GM21717 (cell line): ENCODE data around the gene CNP.

Source experiments
- ATAC-seq: cut with Tn5 transposase; IDR thresholded peaks from one replicate; pipeline ENCODE4 v1.9.1; 2021; ENCODE audit warnings: mild to moderate bottlenecking, moderate library complexity; ENCODE audit not compliant: unreplicated experiment

Gene CNP

GRCh38 chr17:41971721-41972523, 5.3 kb downstream of the CNP start:
- no peak for ATAC-seq

GRCh38 chr17:41972571-41973407, 6.2 kb downstream of the CNP start:
- no peak for ATAC-seq

DNA sequence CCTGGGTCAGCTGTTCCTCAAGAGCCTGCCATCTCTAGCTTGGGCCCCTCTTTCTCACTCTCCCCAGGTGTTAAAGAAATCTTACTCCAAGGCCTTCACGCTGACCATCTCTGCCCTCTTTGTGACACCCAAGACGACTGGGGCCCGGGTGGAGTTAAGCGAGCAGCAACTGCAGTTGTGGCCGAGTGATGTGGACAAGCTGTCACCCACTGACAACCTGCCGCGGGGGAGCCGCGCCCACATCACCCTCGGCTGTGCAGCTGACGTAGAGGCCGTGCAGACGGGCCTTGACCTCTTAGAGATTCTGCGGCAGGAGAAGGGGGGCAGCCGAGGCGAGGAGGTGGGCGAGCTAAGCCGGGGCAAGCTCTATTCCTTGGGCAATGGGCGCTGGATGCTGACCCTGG, 6.8 kb downstream of the CNP start:
- ATAC-seq: no peak

DNA sequence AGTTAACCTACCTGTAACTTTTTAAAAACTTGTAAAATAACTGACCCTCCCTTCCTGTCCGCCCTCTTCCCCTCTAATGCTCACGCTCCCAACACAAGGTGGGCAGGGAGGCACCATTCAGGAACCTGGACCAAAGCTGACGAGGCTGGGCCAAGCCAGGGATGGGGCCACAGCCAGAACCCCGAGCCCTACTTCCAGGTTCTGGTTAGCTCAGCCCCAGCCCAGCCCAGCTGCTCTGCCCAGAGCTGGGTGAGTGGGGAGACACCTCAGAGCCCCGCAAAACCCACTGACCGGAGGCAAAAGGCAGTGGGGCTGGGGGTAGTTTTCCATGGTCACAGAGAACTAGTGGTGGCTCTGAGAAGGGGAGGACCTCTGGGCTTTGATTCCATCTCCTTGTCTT, 7.4 kb downstream of the CNP start:
- no peak for ATAC-seq

GRCh38 chr17:41974658-41975057, 8.1 kb downstream of the CNP start:
- no peak for ATAC-seq

DNA sequence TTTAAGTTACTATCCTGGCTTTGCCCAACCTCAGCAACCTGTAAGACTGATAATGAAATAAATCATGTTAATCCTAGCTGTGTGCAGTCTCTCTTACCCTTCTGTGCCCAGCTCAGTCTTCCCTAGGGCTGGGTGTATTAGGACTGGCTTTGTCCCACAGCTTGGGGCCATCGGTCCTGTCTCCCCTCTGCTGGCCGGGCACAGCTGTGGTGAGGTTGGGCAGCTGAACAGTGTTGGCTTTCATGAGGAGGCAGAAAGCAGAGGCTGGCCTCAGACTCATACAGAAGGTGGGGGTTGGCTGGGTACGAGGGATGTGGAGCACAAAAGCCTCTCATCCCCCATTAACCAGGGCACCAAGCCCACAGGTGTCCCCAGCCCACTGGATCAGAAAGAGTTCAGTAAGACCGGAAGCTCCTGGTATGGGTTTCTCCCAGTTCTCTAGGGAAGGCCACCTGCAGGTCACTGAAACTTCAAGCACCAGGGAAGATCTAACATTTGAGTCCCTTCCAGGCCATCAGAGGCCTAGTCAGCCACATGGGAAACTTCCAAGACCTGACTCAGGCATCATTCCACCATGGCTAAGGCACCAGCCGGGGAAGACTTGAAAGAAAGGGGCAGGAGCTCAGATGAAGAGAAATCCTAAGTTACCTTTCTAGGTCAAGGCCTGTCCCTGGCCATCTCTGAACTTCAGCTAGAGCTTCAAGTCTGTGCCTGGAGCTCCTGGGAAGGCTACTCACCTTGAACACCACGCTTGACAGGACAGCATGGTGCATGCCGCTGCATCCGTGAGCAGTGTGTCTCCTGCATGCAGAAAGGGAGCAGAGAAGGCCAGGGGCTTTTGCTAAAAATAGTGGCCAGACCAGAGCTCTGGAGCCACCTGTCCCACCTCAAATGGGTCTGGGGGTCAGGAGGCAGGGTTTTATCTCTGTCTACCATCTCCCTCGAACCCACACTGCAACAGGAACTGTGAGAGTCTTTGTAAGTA, 8.8 kb downstream of the CNP start:
- no peak for ATAC-seq

GRCh38 chr17:41976142-41976768, 9.7 kb downstream of the CNP start:
- ATAC-seq: no peak

- no peak for ATAC-seq
Observed at GRCh38 chr17:41977991-41978390, 11.4 kb downstream of the CNP start.

DNA sequence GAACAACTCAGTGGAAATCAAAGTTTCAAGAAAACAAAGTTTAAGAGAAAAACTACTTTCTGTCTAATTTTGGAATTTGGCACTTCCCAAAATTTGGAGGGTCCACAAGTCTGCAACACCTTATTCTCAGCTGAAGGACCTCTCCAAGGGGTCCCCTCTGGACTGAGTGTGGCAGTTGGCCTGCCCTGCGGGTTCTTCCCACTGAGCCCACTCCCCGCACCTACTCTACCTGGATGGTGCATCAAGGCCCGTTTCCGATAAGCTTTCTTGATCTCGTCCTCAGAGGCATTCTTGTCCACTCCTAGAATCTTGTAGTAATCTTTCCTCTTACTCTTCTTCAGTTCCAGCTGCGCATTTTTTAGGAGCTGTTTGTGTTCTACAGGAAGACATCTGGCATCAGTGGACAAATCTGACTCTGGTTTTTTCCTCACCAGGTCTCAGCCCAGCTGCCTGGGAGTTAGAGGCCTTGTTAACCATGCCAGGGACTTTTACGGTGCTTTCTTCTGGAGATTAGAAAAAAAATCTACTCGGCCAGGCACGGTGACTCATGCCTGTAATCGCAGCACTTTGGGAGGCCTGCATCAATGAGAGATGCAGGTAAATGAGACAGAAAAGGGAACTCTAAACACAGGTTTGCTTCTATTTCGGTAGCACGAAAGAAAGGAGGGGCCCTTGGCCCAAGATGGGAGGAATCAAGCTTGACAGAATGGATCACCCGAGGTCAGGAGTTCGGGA, 15.6 kb downstream of the CNP start:
- no peak for ATAC-seq

DNA sequence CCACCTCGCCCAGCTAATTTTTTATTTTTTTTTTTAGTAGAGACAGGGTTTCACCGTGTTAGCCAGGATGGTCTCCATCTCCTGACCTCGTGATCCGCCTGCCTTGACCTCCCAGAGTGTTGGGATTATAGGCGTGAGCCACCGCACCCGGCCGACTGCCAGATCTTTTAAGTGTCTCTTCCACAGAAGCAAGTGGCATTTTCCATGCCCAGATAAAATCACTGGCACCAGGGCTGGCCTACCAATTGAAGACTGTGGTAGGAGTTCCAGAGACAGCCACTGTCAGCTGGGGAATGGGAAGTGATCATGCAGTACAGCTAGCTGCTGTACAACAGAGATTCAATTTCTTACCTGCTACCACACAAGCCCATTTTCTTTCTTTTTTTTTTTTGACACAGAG, 17.9 kb downstream of the CNP start:
- no peak for ATAC-seq

DNA sequence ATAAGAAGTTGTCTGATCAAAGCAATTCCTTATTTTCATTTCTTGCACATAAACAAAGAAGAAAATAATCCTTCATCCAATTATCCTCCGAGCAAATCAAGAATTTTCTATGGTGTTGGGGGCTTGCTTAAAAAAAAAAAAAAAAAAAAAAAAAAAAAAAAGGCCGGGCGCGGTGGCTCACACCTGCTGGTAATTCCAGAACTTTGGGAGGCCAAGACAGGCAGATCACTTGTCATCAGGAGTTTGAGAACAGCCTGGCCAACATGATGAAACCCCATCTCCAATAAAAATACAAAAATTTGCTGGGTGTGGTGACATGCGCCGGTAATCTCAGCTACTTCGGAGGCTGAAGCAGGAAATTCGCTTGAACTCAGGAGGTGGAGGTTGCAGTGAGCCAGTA, 19.3 kb downstream of the CNP start:
- no peak for ATAC-seq

DNA sequence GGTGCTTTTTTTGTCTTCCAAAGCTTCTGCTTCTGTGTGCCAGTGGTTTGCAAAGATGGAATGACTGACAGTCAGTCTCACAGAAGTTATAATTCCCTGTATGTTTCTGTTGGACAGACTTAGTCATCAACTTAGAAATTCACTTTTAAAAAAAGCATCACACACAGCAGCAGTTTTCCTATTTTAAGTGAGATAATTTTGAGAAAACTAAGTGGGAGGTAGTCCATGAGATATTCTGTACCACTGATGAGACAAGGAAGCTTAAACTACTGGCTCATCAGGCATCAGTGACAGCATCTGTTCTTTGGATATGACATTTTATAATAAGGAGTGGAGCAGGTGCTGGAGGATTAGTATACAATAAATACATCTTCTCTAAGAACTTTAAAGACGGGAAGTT, 20.0 kb downstream of the CNP start:
- ATAC-seq: no peak

GRCh38 chr17:41987642-41988041, 21.0 kb downstream of the CNP start:
- no peak for ATAC-seq

DNA sequence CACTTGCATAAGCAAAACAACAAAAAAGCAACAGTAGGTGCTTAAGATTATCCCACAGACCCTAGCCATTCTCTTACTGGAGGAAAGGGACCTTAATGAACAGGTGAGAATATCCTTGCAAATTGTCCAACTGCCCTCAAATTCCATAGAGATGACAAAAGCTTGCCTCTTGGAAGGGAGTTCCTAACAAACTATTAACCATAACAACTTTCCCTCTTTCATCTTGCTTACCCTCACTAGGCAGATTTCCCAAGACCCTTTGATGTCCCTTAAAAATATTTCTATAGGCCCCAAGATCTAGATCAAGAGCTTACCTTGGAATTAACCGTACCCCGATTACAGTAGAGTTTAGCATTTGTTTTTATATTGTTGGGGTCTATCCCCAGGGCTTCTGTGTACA, 21.8 kb downstream of the CNP start:
- no peak for ATAC-seq

DNA sequence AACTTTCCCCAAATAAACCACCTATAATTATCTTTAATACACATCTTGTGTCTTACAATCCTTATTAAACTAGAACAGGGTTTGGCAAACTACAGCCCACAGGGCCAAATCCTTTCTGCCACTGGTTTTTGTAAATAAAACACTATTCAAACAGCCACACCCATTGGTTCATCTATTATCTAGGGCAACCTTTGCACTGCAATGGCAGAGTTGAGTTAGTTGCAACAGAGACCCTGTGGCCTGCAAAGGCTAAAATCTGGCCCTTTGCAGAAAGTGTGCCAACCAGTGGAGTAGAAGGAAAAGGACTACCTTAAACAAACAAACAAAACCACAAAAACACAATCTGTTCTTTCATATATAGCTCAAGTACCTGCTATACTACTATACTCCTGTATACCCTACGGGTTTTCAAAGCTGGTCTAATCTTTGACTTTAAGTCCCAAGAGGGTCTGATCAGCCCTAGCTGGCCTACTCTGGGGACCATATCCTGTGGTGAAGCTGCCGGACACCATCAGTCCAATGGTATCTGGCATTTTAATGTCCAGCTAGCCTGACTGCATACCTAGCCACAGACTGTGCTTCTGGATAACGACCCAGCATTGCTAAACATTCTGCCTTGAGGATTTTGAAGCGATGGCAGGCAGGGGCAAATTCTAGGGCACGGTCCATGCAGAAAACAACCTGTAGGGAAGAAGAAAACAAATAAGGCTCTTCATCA, 23.3 kb downstream of the CNP start:
- no peak for ATAC-seq

DNA sequence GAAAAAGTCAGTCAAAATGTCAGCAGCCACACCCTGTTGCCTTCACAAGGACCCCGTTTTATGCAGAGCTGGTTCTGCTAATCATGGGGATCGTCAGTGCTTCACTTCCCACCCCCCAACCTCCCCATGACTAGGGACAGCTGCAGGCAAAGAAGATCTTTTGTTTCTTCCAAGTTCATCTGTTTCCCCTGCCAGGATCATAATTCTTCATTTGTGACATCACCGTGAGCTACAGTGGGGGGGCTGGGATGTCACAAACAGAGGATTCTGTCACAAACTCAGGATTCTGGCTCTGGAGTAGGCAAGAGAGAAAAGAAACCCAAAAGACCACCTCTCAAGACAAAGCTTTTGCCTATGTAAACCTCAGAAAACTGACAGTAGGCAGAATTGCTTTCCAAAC, 26.0 kb downstream of the CNP start:
- no peak for ATAC-seq

DNA sequence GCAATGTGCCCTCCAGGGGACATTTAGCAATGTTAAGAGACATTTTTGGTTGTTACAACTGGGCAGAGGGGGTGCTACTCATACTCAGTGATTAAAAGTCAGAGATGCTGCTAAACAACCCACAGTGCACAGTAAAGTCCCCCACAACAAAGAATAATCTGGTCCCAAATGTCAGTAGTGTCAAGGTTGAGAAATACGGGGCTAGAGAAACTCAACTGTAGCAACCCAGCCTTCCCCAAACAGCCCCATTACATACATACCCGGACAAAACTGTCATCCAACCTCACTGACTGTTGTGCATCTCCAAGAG, 30.2 kb downstream of the CNP start:
- ATAC-seq: no peak

DNA sequence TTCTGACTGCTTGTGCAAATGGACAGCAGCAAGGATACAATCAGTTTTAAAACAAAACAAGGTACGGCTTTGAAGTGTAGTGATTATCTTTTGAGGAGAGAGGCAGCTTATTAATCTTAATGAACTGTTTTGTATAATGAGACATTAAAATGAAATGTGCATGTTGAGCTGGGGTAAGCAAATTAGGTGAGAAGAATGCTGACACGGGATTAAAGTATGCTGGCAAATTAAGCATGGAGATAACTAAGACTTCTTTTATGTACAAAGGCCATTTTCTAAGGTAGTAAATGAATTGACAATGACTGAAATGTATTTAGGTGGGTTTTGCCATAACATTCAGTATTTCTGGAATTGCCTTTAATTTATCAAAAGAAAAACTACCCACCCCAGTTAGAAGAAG, 31.9 kb downstream of the CNP start:
- no peak for ATAC-seq

DNA sequence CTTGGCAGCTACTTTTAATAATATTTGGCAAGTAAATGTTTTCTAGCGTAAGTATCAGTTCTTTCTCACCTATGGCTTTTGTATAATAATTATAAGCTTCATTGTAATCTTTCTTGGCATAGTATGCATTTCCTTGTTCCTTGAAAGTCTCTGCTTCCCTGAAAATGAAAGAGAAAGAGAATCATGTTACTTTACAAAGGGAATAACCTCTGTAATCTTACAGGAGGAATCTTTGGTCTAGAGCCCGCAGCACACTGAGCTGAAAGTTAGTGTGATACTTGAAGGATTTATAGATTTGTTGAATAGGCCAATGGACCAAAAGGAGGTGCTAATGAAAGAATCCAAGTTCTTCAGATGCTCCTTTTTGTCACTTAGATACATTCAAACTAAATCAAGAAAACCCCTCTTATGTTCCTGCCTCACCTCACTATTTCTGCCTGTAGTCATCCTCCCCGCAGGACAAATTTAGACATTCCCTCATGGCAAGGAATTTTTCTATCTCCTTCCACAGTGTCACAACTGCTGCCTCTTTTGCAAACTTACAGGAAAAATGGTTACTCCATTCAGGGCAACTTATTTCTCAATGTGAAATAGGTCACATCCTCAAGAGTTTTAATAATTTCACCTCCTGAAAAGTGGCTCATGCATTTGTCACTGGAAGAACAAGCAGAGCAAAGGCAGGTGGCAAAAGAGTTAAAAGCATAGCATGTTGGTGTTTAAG, 34.0 kb downstream of the CNP start:
- no peak for ATAC-seq
